Suprapubic skin (tissue), 4 donors: ENCODE data around the gene TBKBP1. TPM values are rescaled to one million over a fixed set of nuclear protein-coding genes. Genes with fewer than 3 reads are reported as not detected.

Experiments
- DNase-seq, 2 donors: peaks; one replicate each; pipeline ENCODE4 v3.0.0-alpha.2; 2019; ENCODE audit warnings: low spot score in 2 of 2
- H3K27ac ChIP-seq: fragments of 200-600 bp; sonication (generic); one replicate; pipeline ENCODE4 v1.5.1; 2019
- H3K27me3 ChIP-seq: fragments of 200-600 bp; sonication (generic); one replicate; pipeline ENCODE4 v1.5.1; 2019
- H3K36me3 ChIP-seq: fragments of 200-600 bp; sonication (generic); one replicate; pipeline ENCODE4 v1.5.1; 2019
- H3K4me1 ChIP-seq: fragments of 200-600 bp; sonication (generic); one replicate; pipeline ENCODE4 v1.5.1; 2019
- H3K4me3 ChIP-seq: fragments of 200-600 bp; sonication (generic); one replicate; pipeline ENCODE4 v1.5.1; 2019; ENCODE audit warnings: mild to moderate bottlenecking
- H3K9me3 ChIP-seq: fragments of 200-600 bp; sonication (generic); one replicate; pipeline ENCODE4 v1.5.1; 2019
- EP300 ChIP-seq: sonication (generic); formaldehyde crosslinking; IDR thresholded peaks from one replicate; pipeline ENCODE4 v1.6.1; 2017; ENCODE audit warnings: antibody characterized with exemption
- POLR2A ChIP-seq, 2 donors: fragments of 450-650 bp; IDR thresholded peaks; one replicate each; pipeline ENCODE4 v1.6.1; 2017; ENCODE audit warnings: antibody characterized with exemption in 2 of 2, mild to moderate bottlenecking in 2 of 2, moderate library complexity in 2 of 2
- POLR2AphosphoS5 ChIP-seq, 3 donors: sonication (generic); formaldehyde crosslinking; IDR thresholded peaks; one replicate each; pipeline ENCODE4 v1.6.1; 2017; ENCODE audit warnings: antibody characterized with exemption in 3 of 3
- WGBS: methylation state at CpG from one replicate; pipeline ENCODE4 v1.1.5; 2018; 5-methylcytosine and 5-hydroxymethylcytosine counted together
- total RNA-seq, 4 donors: library from RNA; depleted of rRNA; stranded (reverse); fragments of >200 nt; gene quantifications; one replicate each; pipeline ENCODE4 v1.1.0, GENCODE V29; 2016
- TF ChIP-seq, protein P1 (sequence below), 2 donors: fragments of 200-600 bp in 1 of 2; fragments of 450-650 bp in 1 of 2; sonication (generic) in 1 of 2; IDR thresholded peaks; one replicate each; pipeline ENCODE4 v1.5.1; 2016 to 2019; ENCODE audit warnings: antibody characterized with exemption in 2 of 2, mild to moderate bottlenecking in 1 of 2, moderate library complexity in 1 of 2

TBKBP1 gene
- total RNA-seq, 4 donors from 2014 or later: 4.9 to 10.5 (median 8.4) TPM

DNA sequence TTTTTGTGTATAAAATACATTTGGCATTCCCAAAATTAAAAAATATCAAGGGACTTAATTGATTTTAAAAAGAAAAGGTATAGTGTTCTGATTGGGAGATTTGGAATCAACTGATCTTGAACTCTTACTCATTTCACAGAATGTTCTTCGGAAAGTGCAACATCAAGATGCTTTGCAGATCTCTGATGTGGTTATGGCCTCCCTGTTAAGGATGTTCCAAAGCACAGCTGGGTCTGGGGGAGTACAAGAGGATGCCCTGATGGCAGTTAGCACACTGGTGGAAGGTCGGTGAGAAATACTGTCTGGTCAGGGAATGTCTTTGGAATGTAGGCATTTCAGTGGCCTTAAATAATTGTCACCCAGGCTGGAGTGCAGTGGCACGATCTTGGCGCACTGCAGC, 19.5 kb upstream of the TBKBP1 start:
- H3K27ac ChIP-seq: no peak overlapping the region
- H3K4me1 ChIP-seq: no peaks in the 10 kb centered on the region
- H3K36me3 ChIP-seq: peaks cover 100% of the 10 kb centered on the region
- DNase-seq: no peak
- 89% methylated on average over 4 of the region's 4 CpGs for WGBS
- TF ChIP-seq, protein P1, sequence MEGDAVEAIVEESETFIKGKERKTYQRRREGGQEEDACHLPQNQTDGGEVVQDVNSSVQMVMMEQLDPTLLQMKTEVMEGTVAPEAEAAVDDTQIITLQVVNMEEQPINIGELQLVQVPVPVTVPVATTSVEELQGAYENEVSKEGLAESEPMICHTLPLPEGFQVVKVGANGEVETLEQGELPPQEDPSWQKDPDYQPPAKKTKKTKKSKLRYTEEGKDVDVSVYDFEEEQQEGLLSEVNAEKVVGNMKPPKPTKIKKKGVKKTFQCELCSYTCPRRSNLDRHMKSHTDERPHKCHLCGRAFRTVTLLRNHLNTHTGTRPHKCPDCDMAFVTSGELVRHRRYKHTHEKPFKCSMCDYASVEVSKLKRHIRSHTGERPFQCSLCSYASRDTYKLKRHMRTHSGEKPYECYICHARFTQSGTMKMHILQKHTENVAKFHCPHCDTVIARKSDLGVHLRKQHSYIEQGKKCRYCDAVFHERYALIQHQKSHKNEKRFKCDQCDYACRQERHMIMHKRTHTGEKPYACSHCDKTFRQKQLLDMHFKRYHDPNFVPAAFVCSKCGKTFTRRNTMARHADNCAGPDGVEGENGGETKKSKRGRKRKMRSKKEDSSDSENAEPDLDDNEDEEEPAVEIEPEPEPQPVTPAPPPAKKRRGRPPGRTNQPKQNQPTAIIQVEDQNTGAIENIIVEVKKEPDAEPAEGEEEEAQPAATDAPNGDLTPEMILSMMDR (IDR thresholded peaks at IDR 0.05): no peak
- TF ChIP-seq EP300 (no peak), POLR2A (IDR thresholded peaks at IDR 0.05) (no peak), POLR2AphosphoS5 (IDR thresholded peaks at IDR 0.05) (no peak)
- no peaks in the 10 kb centered on the region for H3K27me3 ChIP-seq
- no peaks in the 10 kb centered on the region for H3K9me3 ChIP-seq
- no peak overlapping the region for H3K4me3 ChIP-seq

DNA sequence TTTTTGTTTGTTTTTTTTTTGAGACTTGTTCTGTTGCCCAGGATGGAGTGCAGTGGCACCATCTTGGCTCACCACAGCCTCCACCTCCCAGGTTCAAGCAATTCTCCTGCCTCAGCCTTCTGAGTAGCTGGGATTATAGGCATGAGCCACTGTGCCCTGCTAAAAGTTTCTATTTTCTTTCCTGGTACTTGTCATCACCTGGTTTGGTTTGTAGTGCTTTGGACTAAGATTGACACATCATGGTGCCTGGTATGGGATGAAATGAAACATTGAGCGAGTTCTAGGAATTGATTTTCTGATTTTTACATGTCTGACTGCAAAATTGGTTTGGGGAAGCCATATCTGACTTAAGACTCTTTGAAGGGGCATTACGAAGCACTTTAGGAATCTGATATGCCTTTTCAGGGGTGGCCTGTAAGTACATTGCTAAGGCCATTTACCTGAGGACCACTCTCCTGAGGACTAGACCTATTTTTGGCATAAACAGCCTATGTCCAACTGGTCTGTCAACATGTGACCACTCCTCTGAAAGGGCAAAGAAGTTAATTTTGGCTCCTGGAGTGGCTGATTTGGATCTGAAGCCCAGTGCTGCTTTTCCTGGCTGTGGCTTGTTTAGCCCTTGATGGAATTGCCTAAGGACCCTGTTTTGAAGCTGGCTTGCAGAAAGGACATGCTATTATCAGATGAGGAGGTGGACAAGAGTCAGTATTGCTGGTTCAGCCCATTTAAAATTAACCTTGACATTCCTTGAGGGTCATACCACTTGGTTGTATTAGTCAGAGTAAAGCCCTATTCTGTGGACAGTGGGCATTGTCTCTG, 18.4 kb upstream of the TBKBP1 start:
- H3K27me3 ChIP-seq: no peaks in the 10 kb centered on the region
- H3K36me3 ChIP-seq: peaks cover 100% of the 10 kb centered on the region
- TF ChIP-seq, protein P1 (IDR thresholded peaks at IDR 0.05): no peak
- no peak for TF ChIP-seq POLR2A (IDR thresholded peaks at IDR 0.05)
- TF ChIP-seq EP300: no peak
- no peak for TF ChIP-seq POLR2AphosphoS5 (IDR thresholded peaks at IDR 0.05)
- H3K27ac ChIP-seq: no peak overlapping the region
- H3K4me3 ChIP-seq: no peak overlapping the region
- 94% methylated on average over 2 of the region's 2 CpGs for WGBS
- no peaks in the 10 kb centered on the region for H3K4me1 ChIP-seq
- no peaks in the 10 kb centered on the region for H3K9me3 ChIP-seq
- DNase-seq: no peak

DNA sequence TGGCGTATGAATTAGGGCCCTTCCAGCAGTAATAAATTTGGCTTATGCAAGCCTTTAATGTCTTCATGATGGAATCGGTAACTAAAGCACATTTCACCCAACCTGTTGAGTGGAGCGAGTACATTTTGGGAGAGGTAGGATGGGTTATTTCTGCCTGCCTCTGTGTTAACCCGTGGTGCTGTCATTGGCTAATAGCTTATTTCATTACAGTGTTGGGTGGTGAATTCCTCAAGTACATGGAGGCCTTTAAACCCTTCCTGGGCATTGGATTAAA, 17.8 kb upstream of the TBKBP1 start:
- no peak for DNase-seq
- Histone ChIP-seq H3K9me3 (no peaks in the 10 kb centered on the region), H3K4me3 (no peak overlapping the region), H3K4me1 (no peaks in the 10 kb centered on the region), H3K27me3 (no peaks in the 10 kb centered on the region), H3K36me3 (peaks cover 99% of the 10 kb centered on the region), H3K27ac (no peak overlapping the region)
- no peak for TF ChIP-seq EP300
- TF ChIP-seq, protein P1 (IDR thresholded peaks at IDR 0.05): no peak
- TF ChIP-seq POLR2AphosphoS5 (IDR thresholded peaks at IDR 0.05): no peak
- no peak for TF ChIP-seq POLR2A (IDR thresholded peaks at IDR 0.05)
- WGBS: 88% methylated on average over 4 of the region's 4 CpGs

DNA sequence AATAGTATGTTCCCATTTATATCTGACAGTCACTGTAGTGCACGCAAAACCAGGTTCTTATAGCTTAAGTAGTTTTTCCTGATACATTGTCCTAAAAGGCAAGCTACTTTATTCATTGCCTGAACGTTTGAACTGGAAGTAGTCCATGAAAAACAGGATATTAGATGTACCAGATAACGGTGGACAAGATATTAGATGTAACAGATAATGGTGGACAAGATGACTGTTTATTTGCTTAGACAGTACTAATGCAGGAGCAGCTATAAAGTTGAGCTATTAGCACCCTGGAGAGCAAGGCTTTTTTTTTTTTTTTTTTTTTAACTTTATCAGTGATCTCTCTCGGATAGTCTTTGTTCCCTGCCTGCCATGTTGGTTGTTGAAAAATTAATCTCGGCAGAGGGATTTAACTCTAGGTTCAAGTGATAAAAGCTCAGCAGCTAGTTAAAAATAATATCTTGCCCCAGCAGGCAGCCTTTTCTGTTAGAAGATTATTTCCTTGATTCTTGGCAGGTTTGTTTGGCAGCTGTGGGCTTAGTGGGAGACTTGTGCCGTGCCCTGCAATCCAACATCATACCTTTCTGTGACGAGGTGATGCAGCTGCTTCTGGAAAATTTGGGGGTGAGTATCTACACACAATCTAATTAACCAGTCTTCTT, 17.3 kb upstream of the TBKBP1 start:
- no peaks in the 10 kb centered on the region for H3K27me3 ChIP-seq
- peaks cover 99% of the 10 kb centered on the region for H3K36me3 ChIP-seq
- 81% methylated on average over 7 of the region's 7 CpGs for WGBS

DNA sequence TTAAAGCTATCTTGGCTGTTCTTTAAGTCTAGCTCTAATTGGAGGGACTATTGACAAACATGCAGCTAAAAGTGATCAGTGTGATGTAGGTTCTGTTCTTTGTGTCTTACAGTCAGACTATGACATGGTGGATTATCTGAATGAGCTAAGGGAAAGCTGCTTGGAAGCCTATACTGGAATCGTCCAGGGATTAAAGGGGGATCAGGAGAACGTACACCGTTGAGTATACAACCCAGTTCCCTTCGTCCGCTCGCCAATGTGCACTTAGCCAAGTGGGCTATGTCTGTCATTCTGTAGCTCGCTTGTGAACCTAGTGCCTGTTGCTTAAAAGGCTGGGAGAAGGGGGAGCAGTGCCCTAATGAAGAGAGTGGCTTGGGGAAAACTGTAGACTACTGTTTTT, 15.8 kb upstream of the TBKBP1 start:
- Histone ChIP-seq H3K27ac (no peak overlapping the region), H3K27me3 (no peaks in the 10 kb centered on the region), H3K4me3 (no peak overlapping the region), H3K36me3 (peaks cover 96% of the 10 kb centered on the region), H3K4me1 (no peaks in the 10 kb centered on the region), H3K9me3 (no peaks in the 10 kb centered on the region)
- no peak for DNase-seq
- TF ChIP-seq, protein P1 (IDR thresholded peaks at IDR 0.05): no peak
- TF ChIP-seq POLR2A (IDR thresholded peaks at IDR 0.05) (no peak), EP300 (no peak), POLR2AphosphoS5 (IDR thresholded peaks at IDR 0.05) (no peak)
- 79% methylated on average over 7 of the region's 7 CpGs for WGBS

More for the DNA sequence above, 17.3 kb upstream of the TBKBP1 start:
- DNase-seq: no peak
- Histone ChIP-seq H3K9me3 (no peaks in the 10 kb centered on the region), H3K4me1 (no peaks in the 10 kb centered on the region), H3K27ac (no peak overlapping the region), H3K4me3 (no peak overlapping the region)
- TF ChIP-seq, protein P1 (IDR thresholded peaks at IDR 0.05): no peak
- TF ChIP-seq POLR2AphosphoS5 (IDR thresholded peaks at IDR 0.05) (no peak), EP300 (no peak)
